RWPE2 (cell line): ENCODE results near the gene METTL4.

Experiments used
- ATAC-seq: fragments of 200-7000 bp; cut with Tn5 transposase; 3 replicates; pipeline ENCODE4 v1.9.1; 2021; ENCODE audit warnings: low read depth
- DNase-seq: peaks from one replicate; pipeline ENCODE4 v3.0.0-alpha.2; 2020; ENCODE audit warnings: low spot score
- H3K27ac ChIP-seq: fragments of 450-650 bp; 2 replicates; pipeline ENCODE4 v1.5.1; 2017; ENCODE audit warnings: mild to moderate bottlenecking; ENCODE audit not compliant: poor library complexity, severe bottlenecking
- H3K27me3 ChIP-seq: fragments of 250-450 bp; sonication (Bioruptor Pico); 2 replicates; pipeline ENCODE4 v1.5.1; 2021; ENCODE audit warnings: mild to moderate bottlenecking, moderate library complexity; ENCODE audit not compliant: insufficient read depth, poor library complexity, severe bottlenecking
- H3K36me3 ChIP-seq: fragments of 250-450 bp; sonication (Bioruptor Pico); 2 replicates; pipeline ENCODE4 v1.5.1; 2020; ENCODE audit warnings: low read depth, mild to moderate bottlenecking, moderate library complexity
- H3K4me1 ChIP-seq: fragments of 250-450 bp; sonication (Bioruptor Pico); 2 replicates; pipeline ENCODE4 v1.5.1; 2021; ENCODE audit warnings: mild to moderate bottlenecking, moderate library complexity; ENCODE audit not compliant: insufficient read depth, poor library complexity, severe bottlenecking
- H3K4me3 ChIP-seq: fragments of 250-450 bp; sonication (Bioruptor Pico); 2 replicates; pipeline ENCODE4 v1.5.1; 2021; ENCODE audit warnings: mild to moderate bottlenecking, moderate library complexity; ENCODE audit not compliant: severe bottlenecking
- H3K9me3 ChIP-seq: fragments of 250-450 bp; sonication (Bioruptor Pico); 2 replicates; pipeline ENCODE4 v1.5.1; 2021; ENCODE audit warnings: mild to moderate bottlenecking, moderate library complexity; ENCODE audit not compliant: severe bottlenecking
- TF ChIP-seq, protein P1 (sequence below): fragments of 450-650 bp; IDR thresholded peaks from one replicate; pipeline ENCODE4 v1.5.1; 2017; ENCODE audit warnings: mild to moderate bottlenecking, moderate library complexity; ENCODE audit not compliant: poor library complexity, severe bottlenecking

Gene METTL4

DNA sequence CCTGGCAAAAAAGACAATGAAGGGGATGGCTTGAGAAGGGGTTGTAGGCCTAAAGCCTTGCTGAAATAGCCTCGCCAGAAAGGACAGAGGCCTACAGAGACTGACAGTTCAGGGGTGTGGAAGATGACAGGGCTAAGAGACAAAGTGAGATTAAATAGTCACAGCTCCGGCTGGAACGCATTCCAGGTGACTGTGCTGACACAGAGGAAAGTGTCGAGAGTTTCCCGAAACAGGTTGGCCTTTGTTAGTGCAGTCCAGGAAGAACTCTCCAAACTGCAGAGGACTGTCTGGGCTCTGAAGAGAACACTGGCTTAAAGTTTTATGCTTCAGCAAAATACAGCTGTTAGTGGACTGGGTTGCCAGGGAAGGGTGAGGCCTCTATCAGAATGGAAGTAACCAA lies 52.8 kb downstream of the METTL4 start:
- no peaks in the 10 kb centered on the region for H3K27me3 ChIP-seq
- H3K9me3 ChIP-seq, result no peaks in the 10 kb centered on the region
- H3K36me3 ChIP-seq, result no peaks in the 10 kb centered on the region
- H3K4me3 ChIP-seq, result no peak overlapping the region
- no peak for ATAC-seq
- peaks cover 24% of the 10 kb centered on the region for H3K4me1 ChIP-seq
- DNase-seq, result no peak
- TF ChIP-seq, protein P1, sequence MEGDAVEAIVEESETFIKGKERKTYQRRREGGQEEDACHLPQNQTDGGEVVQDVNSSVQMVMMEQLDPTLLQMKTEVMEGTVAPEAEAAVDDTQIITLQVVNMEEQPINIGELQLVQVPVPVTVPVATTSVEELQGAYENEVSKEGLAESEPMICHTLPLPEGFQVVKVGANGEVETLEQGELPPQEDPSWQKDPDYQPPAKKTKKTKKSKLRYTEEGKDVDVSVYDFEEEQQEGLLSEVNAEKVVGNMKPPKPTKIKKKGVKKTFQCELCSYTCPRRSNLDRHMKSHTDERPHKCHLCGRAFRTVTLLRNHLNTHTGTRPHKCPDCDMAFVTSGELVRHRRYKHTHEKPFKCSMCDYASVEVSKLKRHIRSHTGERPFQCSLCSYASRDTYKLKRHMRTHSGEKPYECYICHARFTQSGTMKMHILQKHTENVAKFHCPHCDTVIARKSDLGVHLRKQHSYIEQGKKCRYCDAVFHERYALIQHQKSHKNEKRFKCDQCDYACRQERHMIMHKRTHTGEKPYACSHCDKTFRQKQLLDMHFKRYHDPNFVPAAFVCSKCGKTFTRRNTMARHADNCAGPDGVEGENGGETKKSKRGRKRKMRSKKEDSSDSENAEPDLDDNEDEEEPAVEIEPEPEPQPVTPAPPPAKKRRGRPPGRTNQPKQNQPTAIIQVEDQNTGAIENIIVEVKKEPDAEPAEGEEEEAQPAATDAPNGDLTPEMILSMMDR, result no peak
- no peak overlapping the region for H3K27ac ChIP-seq

DNA sequence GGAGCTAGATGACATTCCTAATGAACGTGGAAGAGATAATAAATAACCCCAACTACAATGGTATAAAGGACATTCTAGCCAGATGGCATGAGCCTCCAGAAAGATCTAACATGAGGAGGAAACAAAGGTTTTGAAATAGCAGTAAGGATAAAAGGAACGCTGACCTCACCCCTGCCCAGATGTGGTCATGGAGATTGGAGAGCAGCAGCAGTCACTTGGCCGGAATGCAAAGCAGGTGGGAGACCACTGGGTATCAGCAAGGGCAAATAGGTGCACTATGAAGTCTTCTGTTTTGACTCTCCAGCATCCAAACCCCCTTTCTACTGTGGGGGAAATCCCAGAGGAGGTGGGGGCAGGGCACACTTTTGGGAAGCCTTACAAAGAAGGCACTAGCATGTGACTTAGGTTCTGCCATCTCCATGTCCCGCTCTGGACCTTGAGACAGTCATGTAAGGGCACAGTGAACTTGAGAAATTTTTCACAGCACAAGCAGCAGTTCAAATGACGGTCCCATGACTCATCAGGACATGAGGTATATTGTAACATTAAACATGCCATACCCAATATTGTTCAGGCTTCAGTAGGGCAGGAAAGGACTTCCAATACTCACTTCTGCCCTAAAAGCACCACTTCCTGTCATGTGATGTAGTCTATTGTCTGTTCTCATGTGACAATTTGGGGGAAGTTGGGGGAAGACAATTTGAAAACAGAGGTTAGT lies 55.2 kb downstream of the METTL4 start:
- no peak overlapping the region for H3K4me3 ChIP-seq
- H3K27me3 ChIP-seq, result no peaks in the 10 kb centered on the region
- peaks cover 24% of the 10 kb centered on the region for H3K4me1 ChIP-seq
- H3K9me3 ChIP-seq, result no peaks in the 10 kb centered on the region
- peak; percentile 72 for DNase-seq
- peak; percentile 77 for ATAC-seq
- TF ChIP-seq, protein P1, result no peak
- no peaks in the 10 kb centered on the region for H3K36me3 ChIP-seq
- H3K27ac ChIP-seq, result peak overlapping the region; percentile 94

DNA sequence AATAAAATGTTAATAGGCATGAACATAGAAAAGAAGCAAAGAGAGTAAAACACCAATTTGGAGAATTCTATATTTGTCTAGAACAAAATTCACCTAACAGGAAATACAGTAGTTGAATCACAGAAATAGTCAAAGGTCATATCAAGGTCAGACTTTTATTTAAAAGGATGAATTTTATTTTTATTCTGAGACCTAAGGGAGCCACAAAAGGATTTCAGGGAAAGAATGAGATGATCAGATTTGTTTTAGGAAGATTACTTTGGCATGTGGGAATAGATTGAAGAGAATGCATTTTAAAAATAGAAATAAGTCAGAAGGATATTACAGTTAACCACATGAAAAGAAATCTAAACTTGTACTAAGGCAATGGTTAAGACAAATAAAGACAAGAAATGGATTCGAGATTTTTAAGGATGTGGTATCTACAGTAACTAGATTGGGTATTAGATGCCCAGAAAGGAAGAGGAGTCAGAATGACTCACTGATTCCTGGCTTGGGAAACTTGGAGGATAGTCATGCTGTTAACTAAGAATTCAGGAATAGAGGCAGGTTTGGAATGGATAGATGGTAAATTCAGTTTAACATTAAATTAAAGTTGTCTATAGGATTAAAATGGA lies 56.0 kb downstream of the METTL4 start:
- Histone ChIP-seq H3K4me3 (no peak overlapping the region), H3K9me3 (no peaks in the 10 kb centered on the region), H3K27me3 (no peaks in the 10 kb centered on the region), H3K4me1 (peaks cover 24% of the 10 kb centered on the region), H3K27ac (peak overlapping the region; percentile 94), H3K36me3 (no peaks in the 10 kb centered on the region)
- ATAC-seq (peak; percentile 91), DNase-seq (no peak)
- TF ChIP-seq, protein P1, result no peak

DNA sequence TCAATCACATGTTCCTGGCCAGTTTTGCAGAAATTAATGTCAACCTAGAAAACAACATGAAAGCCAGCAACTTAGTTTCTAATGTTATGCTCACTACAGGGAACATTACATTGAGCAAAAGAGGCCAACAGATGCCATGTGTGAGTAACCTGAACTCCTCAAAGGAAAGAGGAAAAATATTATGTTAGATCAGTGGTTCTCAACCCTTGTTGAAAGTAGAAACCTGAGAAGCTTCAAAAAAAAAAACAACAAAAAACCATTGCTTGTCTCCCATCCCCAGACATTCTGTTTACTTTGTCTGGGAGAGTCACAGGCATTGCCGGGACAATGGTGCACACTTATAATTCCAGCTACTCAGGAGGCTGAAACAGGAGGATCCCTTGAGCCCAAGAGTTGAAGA lies 57.7 kb downstream of the METTL4 start:
- H3K9me3 ChIP-seq, result no peaks in the 10 kb centered on the region
- peaks cover 24% of the 10 kb centered on the region for H3K4me1 ChIP-seq
- no peak overlapping the region for H3K27ac ChIP-seq
- DNase-seq, result no peak
- no peak for ATAC-seq
- TF ChIP-seq, protein P1, result no peak
- H3K27me3 ChIP-seq, result no peaks in the 10 kb centered on the region
- no peaks in the 10 kb centered on the region for H3K36me3 ChIP-seq
- H3K4me3 ChIP-seq, result no peak overlapping the region

DNA sequence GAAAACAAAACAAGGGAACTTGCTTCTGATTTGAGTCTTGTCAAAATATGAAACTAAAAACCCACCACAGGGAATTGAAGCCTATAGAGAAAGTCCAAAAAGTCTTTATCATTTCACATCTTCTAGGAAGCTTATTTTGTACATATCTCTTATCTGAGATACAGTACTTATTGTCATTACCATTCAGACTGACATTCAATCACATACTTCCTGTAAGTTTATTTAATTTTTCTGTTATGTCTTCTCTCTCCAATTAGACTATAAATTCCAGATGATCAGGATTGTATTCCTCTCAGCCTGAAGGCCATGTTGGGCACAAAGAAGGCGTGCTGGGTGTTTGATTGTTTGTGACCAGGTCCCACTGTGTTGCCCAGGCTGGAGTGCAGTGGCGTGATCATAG lies 59.2 kb downstream of the METTL4 start:
- H3K4me1 ChIP-seq, result peaks cover 24% of the 10 kb centered on the region

More for the DNA sequence above, 59.2 kb downstream of the METTL4 start:
- H3K27me3 ChIP-seq, result no peaks in the 10 kb centered on the region
- H3K27ac ChIP-seq, result no peak overlapping the region
- no peaks in the 10 kb centered on the region for H3K36me3 ChIP-seq
- no peaks in the 10 kb centered on the region for H3K9me3 ChIP-seq
- TF ChIP-seq, protein P1, result no peak
- H3K4me3 ChIP-seq, result no peak overlapping the region
- no peak for ATAC-seq
- DNase-seq, result no peak
